ENCODE data around the gene NSL1. TPM values are rescaled to one million over a fixed set of nuclear protein-coding genes. Genes with fewer than 3 reads are reported as not detected.
A peak's percentile ranks its signal among the peaks of the same experiment; 100 is the strongest.

The NSL1 gene
- total and polyA plus RNA-seq, 11 donors = 9.8 to 38.0 (median 24.9) TPM

DNA sequence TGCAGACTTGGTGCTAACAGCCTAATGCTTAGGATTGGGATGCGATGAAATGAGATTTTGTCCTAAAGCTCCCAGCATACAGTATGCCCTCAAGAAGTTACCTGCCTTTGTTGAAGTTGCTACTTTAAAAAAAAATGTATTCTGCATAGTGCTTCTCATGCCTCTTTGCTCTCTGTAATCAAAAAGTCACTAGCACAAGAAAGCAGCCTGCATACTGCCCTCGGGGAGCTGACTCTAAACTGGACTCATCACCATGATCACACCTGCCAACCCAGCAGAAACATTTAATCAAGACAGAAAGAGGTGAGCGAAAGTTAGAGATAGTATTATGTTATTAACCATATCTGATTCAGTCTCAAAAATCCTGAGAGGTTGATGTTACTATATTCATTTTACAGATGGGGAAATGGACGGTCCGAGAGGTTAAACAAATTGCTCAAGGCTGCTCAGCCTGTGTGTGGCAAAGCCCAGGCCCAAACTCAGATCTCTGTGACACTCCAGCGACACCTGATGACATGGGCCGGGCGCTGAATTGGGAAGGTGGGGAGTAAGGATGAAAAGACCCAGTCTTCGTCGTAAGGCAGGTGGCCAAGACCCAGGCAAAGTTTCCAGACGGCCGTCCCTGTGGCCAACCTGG is 93.0 kb downstream of the NSL1 start:
- peak overlapping the region; percentile 32 to 71 (median 62) for H3K4me3 ChIP-seq
- no peak for TF ChIP-seq POLR2A (IDR thresholded peaks at IDR 0.05)
- TF ChIP-seq CTCF (IDR thresholded peaks at IDR 0.05) = no peak
- intact Hi-C loops (cut with DNase I) = no loop called here

DNA sequence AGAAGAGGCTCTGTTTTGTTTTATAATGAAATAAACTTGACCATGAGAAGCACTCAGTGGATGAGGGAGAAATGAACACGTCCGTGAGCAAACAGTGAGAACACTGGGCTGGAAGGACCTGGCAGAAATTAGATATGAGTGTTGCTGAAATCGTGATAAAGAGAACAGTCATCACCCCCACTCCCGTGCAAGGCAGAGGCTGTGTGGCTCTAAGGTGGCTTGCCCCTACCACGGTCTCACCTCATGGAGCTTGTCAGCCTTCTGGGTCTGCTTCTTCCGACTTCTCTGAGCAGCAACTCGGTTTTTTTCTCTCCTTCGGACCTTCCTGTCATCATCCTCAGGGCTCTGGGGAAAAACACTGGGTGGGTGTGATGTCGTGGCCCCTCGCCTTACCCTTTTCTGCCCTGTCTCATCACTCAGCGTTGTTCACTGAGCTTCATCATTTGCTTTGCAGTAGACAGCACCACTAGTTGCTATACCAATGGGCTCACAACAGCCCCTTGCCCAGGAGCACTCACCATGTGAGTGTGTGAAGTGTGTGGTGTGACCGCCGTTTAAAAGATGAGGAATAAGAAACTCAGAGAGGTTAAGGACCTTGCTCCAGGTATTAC is 94.8 kb downstream of the NSL1 start:
- no peak for TF ChIP-seq CTCF (IDR thresholded peaks at IDR 0.05)
- TF ChIP-seq POLR2A (IDR thresholded peaks at IDR 0.05) = no peak
- intact Hi-C loops (cut with DNase I) = no loop called here
- H3K4me1 ChIP-seq = peaks cover 0 to 32% (median 15%) of the 10 kb centered on the region in 12 donors
- H3K9me3 ChIP-seq = no peaks in the 10 kb centered on the region
- no peak overlapping the region for H3K4me3 ChIP-seq
- H3K36me3 ChIP-seq = peaks cover 0 to 6% (median 0%) of the 10 kb centered on the region in 9 donors
- H3K27me3 ChIP-seq = peaks cover 0 to 35% (median 3%) of the 10 kb centered on the region in 9 donors
- no peak overlapping the region for H3K27ac ChIP-seq
- ATAC-seq (no peak), DNase-seq (no peak)
- 74 to 83% (median 75%) methylated on average over 13 of the region's 13 CpGs for WGBS, 4 donors

More for the DNA sequence above, 93.0 kb downstream of the NSL1 start:
- no peak overlapping the region for H3K27ac ChIP-seq
- H3K9me3 ChIP-seq = no peaks in the 10 kb centered on the region
- H3K36me3 ChIP-seq = peaks cover 0 to 6% (median 0%) of the 10 kb centered on the region in 9 donors
- peaks cover 0 to 32% (median 15%) of the 10 kb centered on the region in 12 donors for H3K4me1 ChIP-seq
- H3K27me3 ChIP-seq = peaks cover 0 to 35% (median 3%) of the 10 kb centered on the region in 9 donors
- 33 to 41% (median 35%) methylated on average over 12 of the region's 12 CpGs for WGBS, 4 donors
- ATAC-seq = peak in 1 of 4 donors; percentile 3
- no peak for DNase-seq

DNA sequence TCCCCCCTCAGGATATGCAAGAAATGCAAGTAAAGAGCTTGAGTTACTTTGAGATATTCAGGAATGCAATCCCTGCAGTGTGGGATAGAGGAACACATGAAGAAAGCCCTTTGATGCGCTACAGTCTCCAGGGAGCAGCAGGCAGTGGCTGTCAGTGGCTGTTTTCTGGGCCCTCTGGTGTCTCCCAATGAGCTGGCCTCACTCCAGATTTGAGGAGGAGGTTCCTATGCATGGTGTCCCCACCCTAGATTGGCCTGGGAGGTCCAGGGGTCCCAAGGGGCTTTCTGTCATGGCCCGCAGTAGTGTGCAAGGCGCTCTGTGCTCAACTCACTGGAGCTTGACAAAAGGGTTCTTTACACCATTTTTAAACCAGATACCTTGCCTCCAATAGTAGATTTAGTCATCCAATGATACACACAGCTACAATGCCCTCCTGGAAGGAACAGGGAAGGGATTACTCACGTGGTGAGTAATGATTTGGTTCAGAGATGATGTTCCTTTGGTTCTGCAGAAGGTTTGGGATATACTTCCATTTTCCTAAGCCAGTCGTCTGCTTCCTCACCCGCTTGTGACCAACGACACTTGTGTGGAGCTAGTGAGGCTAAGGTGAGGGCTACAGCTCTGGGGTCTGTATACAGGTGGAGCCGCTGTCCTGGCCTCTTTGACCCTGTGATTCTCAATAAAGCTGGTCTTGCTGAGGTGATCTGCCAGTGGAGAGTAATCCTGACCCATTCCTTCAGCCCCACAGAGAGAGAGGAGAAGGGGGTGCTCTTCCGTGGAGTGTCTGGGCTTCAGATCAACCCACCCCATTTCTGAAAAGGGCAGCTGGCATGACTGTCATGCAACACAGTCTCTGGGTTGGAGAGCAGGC is 98.6 kb downstream of the NSL1 start:
- 93 to 97% (median 94%) methylated on average over 9 of the region's 9 CpGs for WGBS, 4 donors
- Histone ChIP-seq H3K4me3 (no peak overlapping the region), H3K36me3 (peaks cover 0 to 6% (median 0%) of the 10 kb centered on the region in 9 donors), H3K4me1 (peaks cover 0 to 4% (median 0%) of the 10 kb centered on the region in 12 donors), H3K27ac (no peak overlapping the region), H3K9me3 (no peaks in the 10 kb centered on the region), H3K27me3 (peaks cover 0 to 31% (median 0%) of the 10 kb centered on the region in 9 donors)
- TF ChIP-seq CTCF (IDR thresholded peaks at IDR 0.05) (no peak), POLR2A (IDR thresholded peaks at IDR 0.05) (no peak)
- intact Hi-C loops (cut with DNase I) = no loop called here
- ATAC-seq (no peak), DNase-seq (no peak)

Data from heart left ventricle (tissue), 16 donors.